GM18907 (cell line): ENCODE results near the gene KIRREL1.
"Not testable (repeated sequence)": the region's sequence is repeated elsewhere in the genome, so short reads cannot be mapped to it uniquely, and the experiment has no call there.

Source experiments
- ATAC-seq: cut with Tn5 transposase; IDR thresholded peaks from one replicate; pipeline ENCODE4 v1.9.1; 2021; ENCODE audit warnings: mild to moderate bottlenecking, moderate library complexity; ENCODE audit not compliant: unreplicated experiment

The KIRREL1 gene

GRCh38 chr1:158128531-158128930 lies 135.1 kb downstream of the KIRREL1 start:
- ATAC-seq = not testable (repeated sequence)

- no peak for ATAC-seq
Measured at GRCh38 chr1:158131217-158131616, 137.8 kb downstream of the KIRREL1 start.

- no peak for ATAC-seq
Measured at GRCh38 chr1:158140764-158141192, 147.3 kb downstream of the KIRREL1 start.

GRCh38 chr1:158145173-158145719 lies 151.8 kb downstream of the KIRREL1 start:
- ATAC-seq = no peak

- ATAC-seq = no peak
Measured at GRCh38 chr1:158146165-158146564, 152.7 kb downstream of the KIRREL1 start.

- no peak for ATAC-seq
Measured at GRCh38 chr1:158146739-158147138, 153.3 kb downstream of the KIRREL1 start.

GRCh38 chr1:158147401-158147800 lies 154.0 kb downstream of the KIRREL1 start:
- no peak for ATAC-seq

- no peak for ATAC-seq
Measured at GRCh38 chr1:158147869-158148268, 154.4 kb downstream of the KIRREL1 start.

- ATAC-seq = no peak
Measured at GRCh38 chr1:158148468-158148867, 155.0 kb downstream of the KIRREL1 start.

- ATAC-seq = no peak
Measured at GRCh38 chr1:158149175-158149574, 155.7 kb downstream of the KIRREL1 start.
